ENCODE data around the gene GAB1. TPM values are rescaled to one million over a fixed set of nuclear protein-coding genes. Genes with fewer than 3 reads are reported as not detected.
A peak's percentile ranks its signal among the peaks of the same experiment; 100 is the strongest.

Gene GAB1
- total and polyA plus RNA-seq, 7 donors = 10.0 to 71.6 (median 44.1) TPM

- peaks cover 0 to 8% (median 3%) of the 10 kb centered on the region in 4 donors for H3K4me1 ChIP-seq
- WGBS, 2 donors = 54 to 75% methylated on average over 4 of the region's 4 CpGs
- H3K4me3 ChIP-seq = no peak overlapping the region
- no peak for DNase-seq
- peaks cover 0 to 19% (median 3%) of the 10 kb centered on the region in 4 donors for H3K36me3 ChIP-seq
- H3K9me3 ChIP-seq = no peaks in the 10 kb centered on the region
- no peaks in the 10 kb centered on the region for H3K27me3 ChIP-seq
- H3K27ac ChIP-seq = peak overlapping the region in 1 of 4 donors; percentile 14
- TF ChIP-seq EP300 (IDR thresholded peaks at IDR 0.05) (no peak), CTCF (IDR thresholded peaks at IDR 0.05) (no peak), POLR2A (IDR thresholded peaks at IDR 0.05) (no peak), POLR2AphosphoS5 (IDR thresholded peaks at IDR 0.05) (no peak)
- intact Hi-C loops (cut with DNase I) = no loop called here
Measured at GRCh38 chr4:143441678-143442077, 105.0 kb downstream of the GAB1 start.

DNA sequence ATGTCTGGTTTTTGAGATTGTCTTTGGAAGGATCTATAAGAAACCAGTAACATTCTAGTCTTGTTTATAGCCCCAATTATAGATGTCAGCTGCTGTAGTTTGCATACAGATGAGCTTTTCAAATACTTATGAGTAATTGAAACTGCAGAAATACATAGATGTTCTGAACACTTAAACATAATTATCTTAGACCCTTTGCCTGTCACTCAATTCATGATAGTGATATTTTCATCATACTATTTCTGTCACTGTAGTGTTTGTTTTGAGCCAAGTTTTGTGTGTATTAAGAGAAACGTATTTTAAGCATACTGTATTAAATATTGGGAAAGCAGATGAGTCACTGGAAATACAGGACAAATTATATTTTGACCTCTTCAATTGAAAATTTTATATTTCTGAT lies 107.1 kb downstream of the GAB1 start:
- intact Hi-C loops (cut with DNase I) = no loop called here
- H3K36me3 ChIP-seq = peaks cover 0 to 8% (median 0%) of the 10 kb centered on the region in 4 donors
- H3K27me3 ChIP-seq = no peaks in the 10 kb centered on the region
- 60 to 61% methylated on average over 1 of the region's 1 CpG for WGBS, 2 donors
- H3K4me1 ChIP-seq = peaks cover 0 to 8% (median 3%) of the 10 kb centered on the region in 4 donors
- DNase-seq = no peak
- TF ChIP-seq POLR2AphosphoS5 (IDR thresholded peaks at IDR 0.05) (no peak), EP300 (IDR thresholded peaks at IDR 0.05) (no peak), POLR2A (IDR thresholded peaks at IDR 0.05) (no peak), CTCF (IDR thresholded peaks at IDR 0.05) (no peak)
- no peaks in the 10 kb centered on the region for H3K9me3 ChIP-seq
- no peak overlapping the region for H3K4me3 ChIP-seq
- H3K27ac ChIP-seq = no peak overlapping the region

- 63 to 76% methylated on average over 4 of the region's 4 CpGs for WGBS, 2 donors
- H3K27me3 ChIP-seq = no peaks in the 10 kb centered on the region
- intact Hi-C loops (cut with DNase I) = no loop called here
- DNase-seq = no peak
- no peaks in the 10 kb centered on the region for H3K9me3 ChIP-seq
- TF ChIP-seq EP300 (IDR thresholded peaks at IDR 0.05) (no peak), POLR2A (IDR thresholded peaks at IDR 0.05) (no peak), POLR2AphosphoS5 (IDR thresholded peaks at IDR 0.05) (no peak), CTCF (IDR thresholded peaks at IDR 0.05) (no peak)
- peaks cover 0 to 11% (median 7%) of the 10 kb centered on the region in 4 donors for H3K4me1 ChIP-seq
- no peak overlapping the region for H3K4me3 ChIP-seq
- H3K36me3 ChIP-seq = peaks cover 0 to 6% (median 0%) of the 10 kb centered on the region in 4 donors
- H3K27ac ChIP-seq = no peak overlapping the region
Measured at GRCh38 chr4:143451186-143451585, 114.5 kb downstream of the GAB1 start.

DNA sequence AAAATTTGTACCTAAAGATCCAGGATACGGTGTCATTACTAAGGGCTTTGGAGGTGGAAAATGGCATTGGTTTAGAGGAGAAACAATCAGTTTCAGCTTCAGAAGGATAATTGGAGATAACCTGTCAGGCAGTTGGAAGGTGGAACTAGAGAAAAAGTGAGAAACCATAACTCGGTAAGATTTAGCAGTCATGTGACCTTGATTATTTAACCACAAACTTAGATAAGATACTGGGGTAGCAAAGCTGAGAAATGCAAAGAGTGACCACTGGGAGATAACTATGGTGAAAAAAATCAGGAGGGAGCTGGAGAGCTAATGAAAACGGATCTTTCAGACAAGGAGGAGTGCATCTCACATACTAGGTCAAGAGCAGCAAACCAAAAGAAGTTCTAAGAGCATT lies 118.5 kb downstream of the GAB1 start:
- Histone ChIP-seq H3K27me3 (no peaks in the 10 kb centered on the region), H3K36me3 (peaks cover 0 to 19% (median 0%) of the 10 kb centered on the region in 4 donors), H3K9me3 (no peaks in the 10 kb centered on the region), H3K4me3 (no peak overlapping the region), H3K4me1 (peaks cover 0 to 11% (median 7%) of the 10 kb centered on the region in 4 donors), H3K27ac (no peak overlapping the region)
- intact Hi-C loops (cut with DNase I) = loop anchor here (5.0 kb wide), 1 partner anchor 98 kb away; no protein-coding TSS in a partner anchor
- 77 to 85% methylated on average over 3 of the region's 3 CpGs for WGBS, 2 donors
- TF ChIP-seq POLR2AphosphoS5 (IDR thresholded peaks at IDR 0.05) (no peak), EP300 (IDR thresholded peaks at IDR 0.05) (no peak), POLR2A (IDR thresholded peaks at IDR 0.05) (no peak), CTCF (IDR thresholded peaks at IDR 0.05) (no peak)
- no peak for DNase-seq

GRCh38 chr4:143458966-143459365 lies 122.3 kb downstream of the GAB1 start:
- Histone ChIP-seq H3K27me3 (no peaks in the 10 kb centered on the region), H3K4me3 (no peak overlapping the region), H3K9me3 (no peaks in the 10 kb centered on the region), H3K36me3 (peaks cover 0 to 53% (median 9%) of the 10 kb centered on the region in 4 donors), H3K4me1 (no peaks in the 10 kb centered on the region), H3K27ac (no peak overlapping the region)
- no peak for DNase-seq
- TF ChIP-seq EP300 (IDR thresholded peaks at IDR 0.05) = no peak
- no peak for TF ChIP-seq POLR2A (IDR thresholded peaks at IDR 0.05)
- TF ChIP-seq CTCF (IDR thresholded peaks at IDR 0.05) = no peak
- TF ChIP-seq POLR2AphosphoS5 (IDR thresholded peaks at IDR 0.05) = no peak
- intact Hi-C loops (cut with DNase I) = loop anchor here (5.0 kb wide), 1 partner anchor 102 kb away; no protein-coding TSS in a partner anchor
